Fibroblast of skin of right biceps (primary cell): ENCODE measurements around the gene XYLT1.
A peak's percentile ranks its signal among the peaks of the same experiment; 100 is the strongest.
"Not testable (repeated sequence)": the region's sequence is repeated elsewhere in the genome, so short reads cannot be mapped to it uniquely, and the experiment has no call there.

ENCODE experiments used
- DNase-seq: peaks from one replicate; pipeline ENCODE4 v3.0.0-alpha.2; 2013

XYLT1 gene, protein sequence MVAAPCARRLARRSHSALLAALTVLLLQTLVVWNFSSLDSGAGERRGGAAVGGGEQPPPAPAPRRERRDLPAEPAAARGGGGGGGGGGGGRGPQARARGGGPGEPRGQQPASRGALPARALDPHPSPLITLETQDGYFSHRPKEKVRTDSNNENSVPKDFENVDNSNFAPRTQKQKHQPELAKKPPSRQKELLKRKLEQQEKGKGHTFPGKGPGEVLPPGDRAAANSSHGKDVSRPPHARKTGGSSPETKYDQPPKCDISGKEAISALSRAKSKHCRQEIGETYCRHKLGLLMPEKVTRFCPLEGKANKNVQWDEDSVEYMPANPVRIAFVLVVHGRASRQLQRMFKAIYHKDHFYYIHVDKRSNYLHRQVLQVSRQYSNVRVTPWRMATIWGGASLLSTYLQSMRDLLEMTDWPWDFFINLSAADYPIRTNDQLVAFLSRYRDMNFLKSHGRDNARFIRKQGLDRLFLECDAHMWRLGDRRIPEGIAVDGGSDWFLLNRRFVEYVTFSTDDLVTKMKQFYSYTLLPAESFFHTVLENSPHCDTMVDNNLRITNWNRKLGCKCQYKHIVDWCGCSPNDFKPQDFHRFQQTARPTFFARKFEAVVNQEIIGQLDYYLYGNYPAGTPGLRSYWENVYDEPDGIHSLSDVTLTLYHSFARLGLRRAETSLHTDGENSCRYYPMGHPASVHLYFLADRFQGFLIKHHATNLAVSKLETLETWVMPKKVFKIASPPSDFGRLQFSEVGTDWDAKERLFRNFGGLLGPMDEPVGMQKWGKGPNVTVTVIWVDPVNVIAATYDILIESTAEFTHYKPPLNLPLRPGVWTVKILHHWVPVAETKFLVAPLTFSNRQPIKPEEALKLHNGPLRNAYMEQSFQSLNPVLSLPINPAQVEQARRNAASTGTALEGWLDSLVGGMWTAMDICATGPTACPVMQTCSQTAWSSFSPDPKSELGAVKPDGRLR

GRCh38 chr16:17470908-17471718 is at the start of gene XYLT1:
TSS of gene XYLT1 (minus strand) at chr16:17470960. CDS start at chr16:17470796, 164 bp downstream.
- DNase-seq, result peak; percentile 99

DNA sequence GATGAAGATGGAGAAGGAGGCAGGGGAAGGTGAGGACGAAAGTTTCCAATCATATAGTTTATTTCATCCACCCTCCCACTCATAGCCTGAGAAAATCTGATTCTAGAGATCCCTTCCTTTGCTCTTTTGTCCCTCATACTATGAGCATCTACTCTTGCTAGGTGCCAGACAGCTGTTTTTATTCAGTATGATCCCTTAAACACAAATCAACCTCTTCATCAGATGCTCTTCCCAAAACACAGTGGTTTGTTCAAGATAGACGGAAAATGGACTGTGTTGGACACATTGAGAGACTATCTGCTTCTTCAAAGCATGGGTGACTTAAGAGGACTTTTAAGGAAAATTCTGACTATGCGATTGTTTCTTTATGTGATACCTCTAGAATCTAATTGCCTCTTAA is 49.4 kb upstream of the XYLT1 start:
- no peak for DNase-seq

DNA sequence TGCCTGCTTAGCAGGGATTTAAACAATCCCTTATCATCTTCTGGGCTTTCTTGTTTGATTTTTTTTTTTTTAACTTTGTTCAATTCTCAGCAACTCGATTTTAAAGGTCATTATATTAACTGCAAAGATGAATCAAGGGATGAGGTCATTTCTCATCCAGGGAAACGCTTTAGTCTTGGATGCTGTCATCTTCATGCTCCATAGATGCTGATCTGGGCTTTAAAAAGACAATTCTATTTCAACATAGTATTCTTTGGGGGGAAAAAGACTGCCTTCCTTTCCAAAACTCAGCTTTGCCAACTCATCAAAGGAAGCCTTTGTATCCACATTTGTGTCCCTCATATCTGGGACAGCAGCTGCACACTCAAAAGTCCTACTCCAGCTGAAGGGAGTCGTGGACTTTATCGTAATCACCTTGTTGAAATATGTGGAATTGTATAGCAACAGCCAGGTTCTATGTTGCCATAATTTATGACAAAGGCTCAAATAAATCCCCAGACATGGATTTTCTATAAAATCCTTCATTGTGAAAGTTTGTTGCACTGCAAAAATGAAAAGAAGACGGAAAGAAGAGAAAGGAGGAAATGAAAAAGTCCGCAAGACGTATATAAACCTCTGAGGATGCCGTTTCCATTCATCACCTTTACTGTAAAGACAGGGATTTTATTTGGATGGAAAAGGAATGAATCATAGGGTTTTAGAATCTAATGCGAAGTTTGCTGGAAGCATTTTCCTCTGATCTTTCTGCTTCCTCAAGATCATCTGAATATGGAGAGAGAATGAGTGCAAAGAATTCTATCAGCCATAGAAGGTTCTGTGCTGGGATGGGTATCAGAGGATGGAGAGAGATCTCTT is 48.6 kb upstream of the XYLT1 start:
- peak; percentile 82 for DNase-seq

DNA sequence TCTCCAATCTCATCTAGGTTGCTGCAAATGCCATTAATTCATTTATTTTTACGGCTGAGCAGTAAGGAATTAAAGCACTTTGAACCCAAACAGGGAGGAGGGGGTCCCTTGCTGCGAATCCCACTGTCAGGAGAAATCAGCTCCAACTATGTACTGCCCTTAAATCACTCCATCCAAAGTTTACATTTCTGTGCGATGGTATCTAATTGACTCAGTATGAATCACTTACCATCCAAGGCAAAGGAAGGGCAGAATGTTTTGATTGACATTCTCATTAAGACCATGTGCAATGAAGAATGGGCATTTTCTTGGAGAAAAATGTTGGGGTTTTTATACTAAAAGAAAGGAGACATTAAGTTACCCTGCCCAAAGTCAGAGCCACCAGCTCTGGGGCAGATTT is 47.7 kb upstream of the XYLT1 start:
- peak; percentile 91 for DNase-seq

- DNase-seq, result peak; percentile 97
Observed at GRCh38 chr16:17515421-17516210, 44.9 kb upstream of the XYLT1 start.

GRCh38 chr16:17512636-17513220 is 42.0 kb upstream of the XYLT1 start:
- peak; percentile 89 for DNase-seq

DNA sequence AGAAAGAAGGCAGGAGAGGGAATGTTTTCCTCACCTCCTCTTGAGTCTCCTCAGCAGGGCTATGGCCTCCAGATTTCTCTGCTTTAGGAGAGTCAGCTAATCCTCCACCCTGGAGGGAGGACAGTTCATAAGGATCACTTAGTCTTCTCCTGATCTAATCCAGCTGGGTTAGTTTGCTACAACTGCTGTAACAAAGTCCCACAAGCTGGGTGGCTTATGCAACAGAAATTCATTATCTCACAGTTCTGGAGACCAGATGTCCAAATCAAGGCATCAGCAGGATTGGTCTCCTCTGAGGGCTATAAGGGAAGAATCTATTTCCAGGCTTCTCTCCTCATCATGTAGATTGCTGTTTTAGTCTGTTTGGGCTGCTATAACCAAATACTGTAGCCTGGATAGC is 40.6 kb upstream of the XYLT1 start:
- peak; percentile 92 for DNase-seq

DNA sequence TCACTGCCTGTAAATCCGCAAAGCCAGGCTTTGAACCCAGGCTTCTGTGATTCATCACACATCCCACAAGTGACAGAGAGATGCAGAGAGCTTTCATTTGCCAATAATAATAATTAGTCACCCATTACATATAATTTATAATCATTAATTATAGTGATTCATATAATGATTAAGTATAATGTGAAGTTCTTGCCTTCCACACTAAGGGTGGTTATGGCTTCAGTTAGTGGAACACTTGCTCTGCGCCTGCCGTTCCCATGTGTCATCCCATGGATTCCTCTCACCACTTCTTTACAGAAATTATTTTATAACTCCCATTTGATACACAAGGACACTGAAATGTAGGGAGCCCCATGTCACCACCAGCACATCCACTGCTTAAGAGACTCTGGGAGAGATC is 39.8 kb upstream of the XYLT1 start:
- DNase-seq, result peak; percentile 97

DNA sequence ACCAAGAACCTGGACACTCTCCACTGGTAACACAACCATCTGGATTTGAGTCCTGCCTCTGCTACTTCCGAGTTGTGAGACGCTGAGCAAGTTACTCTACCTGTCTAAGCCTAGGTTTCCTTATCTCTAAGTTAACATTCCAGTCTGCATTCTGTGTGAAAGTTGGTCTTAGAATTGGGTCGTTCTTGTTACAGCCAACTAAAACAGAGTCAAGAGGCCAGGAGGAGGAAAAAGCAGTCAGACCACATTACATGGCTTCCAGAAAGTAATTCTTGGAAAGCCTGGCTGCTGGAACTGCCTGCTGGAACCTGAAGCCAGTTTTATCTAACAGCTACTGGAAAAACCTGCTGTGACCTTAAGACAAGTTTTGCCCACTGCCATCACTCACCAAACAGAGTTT is 38.4 kb upstream of the XYLT1 start:
- peak; percentile 35 for DNase-seq

DNA sequence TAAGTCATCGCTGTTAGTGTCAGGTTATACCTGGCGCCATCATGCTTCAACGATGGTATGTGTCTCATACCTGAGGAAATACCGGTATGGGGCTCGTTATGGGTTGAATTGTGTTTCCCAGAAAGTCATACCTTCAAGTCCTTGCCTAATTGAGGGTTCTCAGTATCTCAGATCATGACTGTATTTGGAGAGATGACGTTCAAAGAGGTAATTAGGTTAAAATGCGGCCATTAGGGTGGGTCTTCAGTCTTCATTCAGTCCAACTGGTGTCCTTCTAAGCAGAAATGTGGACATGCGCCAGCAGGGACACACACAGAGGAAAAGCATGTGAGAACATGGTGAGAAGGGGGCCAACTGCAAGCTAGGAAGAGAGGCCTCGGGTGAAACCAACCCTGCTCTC is 37.5 kb upstream of the XYLT1 start:
- no peak for DNase-seq

DNA sequence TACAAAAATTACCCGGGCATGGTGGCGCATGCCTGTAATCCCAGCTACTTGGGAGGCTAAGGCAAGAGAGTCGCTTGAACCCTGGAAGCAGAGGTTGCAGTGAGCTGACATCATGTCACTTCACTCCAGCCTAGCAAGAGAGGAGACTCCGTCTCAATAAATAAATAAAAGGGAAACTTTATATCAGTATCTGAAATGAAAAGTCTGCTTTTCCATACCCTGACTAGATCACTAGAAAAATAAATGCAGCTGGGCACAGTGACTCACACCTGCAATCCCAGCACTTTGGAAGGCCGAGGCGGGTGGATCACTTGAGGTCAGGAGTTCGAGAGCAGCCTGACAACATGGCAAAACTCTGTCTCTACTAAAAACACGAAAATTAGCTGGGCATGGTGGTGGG is 36.8 kb upstream of the XYLT1 start:
- peak; percentile 46 for DNase-seq

GRCh38 chr16:17505828-17506227 is 35.1 kb upstream of the XYLT1 start:
- DNase-seq, result not testable (repeated sequence)

DNA sequence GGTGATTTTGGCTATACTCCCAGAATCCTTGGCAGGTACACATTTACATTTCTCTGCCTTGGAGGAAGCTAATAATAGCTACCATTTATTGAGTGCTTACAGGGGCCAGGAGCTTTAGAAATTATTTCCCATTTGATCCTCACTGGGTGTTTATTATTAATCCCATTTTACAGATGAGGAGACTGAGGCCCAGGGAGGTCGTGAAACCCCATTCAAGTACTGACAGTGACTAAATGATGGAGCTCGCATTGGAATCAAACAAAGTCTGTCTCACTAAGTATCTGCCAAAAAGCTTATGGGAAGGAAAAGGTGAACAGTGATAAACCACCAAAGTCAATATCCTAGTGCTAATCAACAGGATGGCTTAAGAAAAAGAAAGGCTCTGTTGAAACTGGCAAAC is 33.3 kb upstream of the XYLT1 start:
- no peak for DNase-seq

GRCh38 chr16:17503331-17503730 is 32.6 kb upstream of the XYLT1 start:
- no peak for DNase-seq

DNA sequence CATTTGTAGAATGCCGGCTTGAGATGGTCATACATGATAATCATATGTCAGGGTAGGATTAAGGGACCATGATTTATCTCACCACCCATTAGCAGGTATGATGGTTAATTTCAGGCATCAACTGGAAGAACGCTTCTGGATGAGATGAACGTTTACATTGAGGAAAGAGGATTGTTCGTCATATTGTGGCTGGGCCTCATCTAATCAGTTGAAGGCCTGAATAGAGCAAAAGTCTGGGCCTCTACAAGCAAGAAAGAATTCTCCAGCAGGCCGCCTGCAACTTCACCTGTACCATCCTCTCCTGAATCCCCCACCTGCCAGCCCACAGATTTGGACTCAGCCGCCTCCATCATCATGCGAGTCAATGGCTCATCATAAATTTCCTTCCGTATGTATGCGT is 30.6 kb upstream of the XYLT1 start:
- no peak for DNase-seq

DNA sequence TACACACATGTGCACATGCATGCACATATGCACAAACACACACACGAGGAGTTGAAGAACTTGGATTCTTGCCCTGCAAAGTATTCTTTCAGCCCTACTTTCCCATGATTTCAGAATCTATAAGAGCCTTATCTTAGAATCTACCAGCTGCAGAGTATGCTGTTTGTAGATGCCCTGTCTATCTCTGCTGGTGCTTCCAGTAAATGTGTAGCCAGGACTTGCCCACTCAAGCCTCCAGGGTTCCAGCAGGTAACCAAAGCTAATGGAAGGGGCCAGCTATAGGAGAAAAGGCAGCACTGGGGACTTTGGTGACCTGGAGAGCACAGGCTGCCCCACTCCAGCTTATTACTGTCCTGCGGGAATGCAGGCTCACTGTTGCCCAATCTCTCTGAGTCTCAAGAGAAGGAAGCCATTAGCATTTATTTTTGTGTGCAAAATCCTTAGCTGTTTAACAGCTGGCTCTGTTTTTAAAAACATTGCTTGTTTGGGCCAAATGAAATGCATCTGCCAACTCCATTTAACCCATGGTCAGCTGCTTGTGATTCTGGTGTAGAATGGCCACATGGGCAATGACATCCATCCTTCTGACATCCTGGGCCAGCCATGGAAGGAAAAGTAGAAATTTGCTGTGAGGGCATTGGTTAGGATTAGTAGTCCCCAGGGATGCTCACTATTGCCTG is 28.6 kb upstream of the XYLT1 start:
- DNase-seq, result no peak

- DNase-seq, result peak; percentile 87
Observed at GRCh38 chr16:17497648-17498047, 26.9 kb upstream of the XYLT1 start.

GRCh38 chr16:17496891-17497290 is 26.1 kb upstream of the XYLT1 start:
- DNase-seq, result peak; percentile 79

DNA sequence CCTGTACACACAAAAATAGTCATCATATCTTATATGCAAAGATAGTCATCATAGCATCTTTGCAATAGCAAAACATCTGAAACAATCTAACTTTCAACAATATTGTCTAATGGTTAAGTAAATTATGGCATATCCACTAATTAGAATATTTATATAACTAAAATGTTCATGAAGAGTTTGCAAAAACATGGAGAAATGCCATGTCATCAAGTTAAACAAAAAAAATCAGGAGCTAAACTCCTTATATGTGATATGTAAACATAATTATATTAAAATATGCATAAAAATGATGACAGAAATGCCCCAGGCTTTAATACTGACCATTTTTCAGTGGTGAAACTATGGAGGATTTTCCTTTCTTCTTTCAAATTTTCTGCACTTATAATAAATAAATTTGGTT is 22.3 kb upstream of the XYLT1 start:
- no peak for DNase-seq

- no peak for DNase-seq
Observed at GRCh38 chr16:17491140-17491662, 20.4 kb upstream of the XYLT1 start.
